Middle frontal gyrus (tissue), 1 donor: ENCODE results near the gene CHD6.
"Not testable (repeated sequence)": the region's sequence is repeated elsewhere in the genome, so short reads cannot be mapped to it uniquely, and the experiment has no call there.

ENCODE experiments used
- DNase-seq: peaks from one replicate; pipeline ENCODE4 v3.0.0-alpha.2; 2015; ENCODE audit warnings: low spot score; ENCODE audit errors: extremely low spot score

Gene CHD6

GRCh38 chr20:41540459-41540858, 77.7 kb downstream of the CHD6 start:
- DNase-seq = no peak

- no peak for DNase-seq
These were observed 79.2 kb downstream of the CHD6 start for GRCh38 chr20:41538810-41539596.

DNA sequence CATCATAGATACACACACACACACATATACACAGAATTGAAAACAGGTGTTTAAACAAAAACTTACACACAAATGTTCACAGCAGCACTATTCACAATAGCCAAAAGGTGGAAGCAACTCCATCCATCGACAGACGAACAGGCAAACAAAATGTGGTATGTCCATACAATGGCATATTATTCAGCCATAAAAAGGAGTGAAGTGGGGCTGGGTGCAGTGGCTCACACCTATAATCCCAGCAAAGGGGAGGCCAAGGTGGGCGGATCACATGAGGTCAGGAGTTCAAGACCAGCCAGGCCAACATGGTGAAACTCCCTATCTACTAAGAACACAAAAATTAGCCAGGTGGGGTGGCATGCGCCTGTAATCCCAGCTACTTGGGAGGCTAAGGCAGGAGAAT, 80.3 kb downstream of the CHD6 start:
- no peak for DNase-seq

DNA sequence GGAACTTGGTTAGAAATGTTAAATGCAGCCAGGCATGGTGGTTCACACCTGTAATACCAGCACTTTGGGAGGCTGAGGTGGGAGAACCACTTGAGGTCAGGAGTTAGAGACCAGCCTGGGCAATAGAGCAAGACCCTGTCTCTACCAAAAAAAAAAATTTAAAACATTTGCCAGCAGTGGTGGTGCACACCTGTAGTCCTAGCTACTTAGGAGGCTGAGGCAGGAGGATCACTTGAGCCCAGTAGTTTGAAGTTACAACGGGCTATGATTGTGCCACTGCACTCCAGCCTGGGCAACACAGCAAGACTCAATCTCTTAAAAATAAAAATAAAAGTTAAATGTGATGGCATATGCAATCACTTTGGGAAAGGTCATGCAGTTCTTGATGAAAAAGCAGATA, 82.6 kb downstream of the CHD6 start:
- not testable (repeated sequence) for DNase-seq

DNA sequence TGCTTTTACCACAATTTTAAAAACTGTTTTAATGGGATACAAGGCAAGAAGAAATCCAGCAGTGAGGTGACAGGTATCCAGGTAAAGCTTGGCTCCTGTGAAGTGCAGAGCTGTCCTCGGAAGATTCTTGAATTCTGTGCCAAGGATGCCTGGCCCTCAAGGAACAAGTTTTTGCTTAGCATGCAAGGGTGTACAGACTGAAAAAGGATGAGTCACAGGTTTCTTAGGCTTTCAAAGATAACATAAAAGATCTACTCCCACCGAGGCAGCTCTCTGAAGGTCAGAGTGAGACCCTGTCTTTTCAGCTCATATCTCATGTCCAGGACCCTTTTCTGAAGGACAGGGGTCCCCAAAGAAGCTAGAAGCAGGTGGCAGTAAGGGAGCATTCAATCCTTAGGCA, 83.3 kb downstream of the CHD6 start:
- no peak for DNase-seq

DNA sequence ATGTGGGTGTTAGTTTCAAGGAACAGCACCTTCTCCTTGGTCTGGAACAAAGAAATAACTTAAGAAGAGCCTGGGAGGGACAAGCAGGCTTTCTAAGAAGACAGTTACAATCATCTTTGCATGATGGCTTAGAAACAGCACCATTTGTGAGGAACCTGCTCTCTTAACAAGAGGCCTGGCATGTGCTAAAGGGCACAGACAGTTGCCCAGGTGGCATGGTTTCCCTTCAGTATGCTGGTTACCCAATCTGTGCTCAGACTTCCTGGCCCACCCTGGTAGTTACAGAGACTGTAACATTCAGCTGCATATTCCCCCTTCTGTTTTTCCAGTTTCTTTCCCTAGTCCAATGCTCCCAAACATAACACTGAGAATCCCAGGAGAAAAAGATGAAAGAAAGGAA, 84.0 kb downstream of the CHD6 start:
- no peak for DNase-seq

DNA sequence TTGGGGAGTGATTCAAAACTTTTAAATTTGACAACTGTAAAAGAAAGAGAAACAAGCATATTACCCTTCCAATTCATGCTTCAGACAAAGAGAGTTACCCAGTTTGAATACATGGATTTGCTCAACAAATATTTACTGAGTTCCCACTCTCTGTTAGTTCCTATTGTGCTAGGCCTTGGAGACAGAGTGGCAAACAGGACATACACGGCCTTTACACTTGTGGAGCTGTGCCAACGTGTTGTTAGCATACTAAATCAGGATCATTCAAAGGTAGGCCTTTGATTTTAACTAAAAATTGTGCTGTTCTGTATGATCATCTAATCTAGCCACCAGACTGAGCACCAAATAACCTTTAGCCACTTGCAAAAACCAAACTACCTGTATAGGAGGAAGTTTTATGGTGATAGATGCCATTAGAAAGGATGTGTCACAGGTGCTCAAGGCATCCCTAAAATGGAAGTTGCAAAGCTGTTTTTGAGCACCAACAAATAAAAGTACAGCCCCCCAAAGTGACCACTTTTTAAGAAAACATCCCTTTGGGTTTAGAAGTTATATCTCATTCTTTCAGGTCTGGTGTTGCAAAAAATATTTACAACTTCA, 84.5 kb downstream of the CHD6 start:
- DNase-seq = no peak

GRCh38 chr20:41532935-41533334, 85.2 kb downstream of the CHD6 start:
- DNase-seq = no peak

GRCh38 chr20:41531518-41532275, 86.5 kb downstream of the CHD6 start:
- no peak for DNase-seq

- no peak for DNase-seq
These were observed 87.3 kb downstream of the CHD6 start for GRCh38 chr20:41530923-41531322.

DNA sequence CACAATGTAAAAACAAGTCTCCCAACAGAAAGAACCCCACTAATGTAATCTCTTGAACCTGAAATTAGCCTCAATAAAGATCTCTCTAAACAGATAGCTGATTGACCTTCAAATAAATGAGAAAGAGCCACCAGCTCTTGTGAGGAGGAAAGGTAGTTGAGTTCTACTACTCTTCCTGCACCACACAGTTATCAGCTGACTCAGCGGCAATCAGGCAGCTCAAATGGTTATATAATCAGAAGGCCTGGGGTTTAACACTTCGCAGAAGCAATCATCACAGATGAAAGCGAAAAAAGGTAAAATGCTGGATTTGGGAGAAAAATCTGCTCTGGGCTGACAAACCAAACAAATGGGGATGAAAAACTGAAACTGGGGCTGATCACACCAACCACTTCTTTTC, 91.8 kb downstream of the CHD6 start:
- DNase-seq = no peak

DNA sequence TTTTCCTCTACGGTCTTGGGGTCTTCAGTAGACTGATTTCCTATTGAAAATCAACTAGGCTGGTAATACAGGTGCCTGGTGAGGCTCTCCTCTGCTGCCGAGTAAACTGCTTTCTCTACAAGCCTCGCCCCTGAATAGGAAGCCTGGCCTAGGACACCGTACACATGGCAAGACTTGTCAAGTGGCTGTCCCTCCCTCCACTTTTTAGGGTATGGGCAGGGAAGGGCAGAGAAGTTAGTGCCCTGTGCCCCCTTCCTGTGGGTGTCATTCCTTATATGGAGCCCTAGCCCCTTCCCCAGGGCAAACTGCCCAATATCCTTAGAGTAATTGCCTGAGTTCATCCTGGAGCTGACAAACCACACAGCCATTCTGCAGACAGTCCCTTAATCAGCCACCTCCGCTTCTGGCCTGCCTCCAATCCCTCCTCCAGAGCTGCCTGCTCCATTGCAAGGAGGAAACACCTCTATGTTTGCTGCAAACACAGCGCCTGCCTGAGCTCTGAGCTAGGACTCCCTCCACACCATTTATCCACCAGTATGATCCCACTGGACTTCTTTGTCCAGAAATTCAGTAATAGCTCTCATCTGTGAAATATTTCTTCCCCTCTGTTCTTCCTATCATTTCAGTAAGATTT, 93.1 kb downstream of the CHD6 start:
- DNase-seq = no peak

DNA sequence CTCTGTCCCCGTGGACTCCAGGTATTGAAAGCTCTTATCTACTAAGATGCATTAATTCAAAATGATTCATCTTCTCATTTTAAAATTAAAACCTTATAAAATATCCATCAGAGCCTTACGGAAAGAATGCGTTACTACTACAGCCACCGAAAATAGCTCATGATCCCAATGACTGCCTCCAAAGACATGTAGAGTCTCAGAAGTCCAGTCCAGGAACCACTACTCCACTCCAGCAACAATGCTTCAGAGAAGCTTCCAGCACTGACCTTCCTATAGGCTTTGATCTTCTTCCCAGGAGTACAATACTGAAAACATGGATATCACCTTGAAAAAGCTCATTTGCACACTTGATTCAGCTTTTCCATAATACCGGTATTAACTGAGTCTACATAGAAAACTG, 94.3 kb downstream of the CHD6 start:
- no peak for DNase-seq

- no peak for DNase-seq
These were observed 104.3 kb downstream of the CHD6 start for GRCh38 chr20:41513829-41514228.

DNA sequence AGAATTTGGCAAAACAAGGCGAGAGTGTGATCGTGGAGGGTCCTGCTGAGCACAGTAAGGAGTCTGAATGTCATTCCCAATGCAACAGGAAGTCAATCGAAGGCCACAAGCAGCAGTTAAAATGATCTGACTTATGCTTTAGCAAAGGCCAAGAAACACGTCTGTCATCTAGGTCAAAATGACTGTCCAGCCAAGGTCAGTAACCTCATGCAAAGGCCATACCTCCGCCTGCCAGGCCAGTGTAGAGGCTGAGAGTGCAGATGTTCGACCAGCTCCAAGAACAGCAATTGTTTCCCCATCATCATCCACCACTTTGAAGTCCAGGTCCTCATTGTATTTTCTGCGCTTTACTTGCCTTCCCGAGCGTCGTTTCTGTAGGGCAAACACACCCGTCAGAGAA, 105.6 kb downstream of the CHD6 start:
- no peak for DNase-seq

GRCh38 chr20:41510847-41511450, 107.2 kb downstream of the CHD6 start:
- no peak for DNase-seq

DNA sequence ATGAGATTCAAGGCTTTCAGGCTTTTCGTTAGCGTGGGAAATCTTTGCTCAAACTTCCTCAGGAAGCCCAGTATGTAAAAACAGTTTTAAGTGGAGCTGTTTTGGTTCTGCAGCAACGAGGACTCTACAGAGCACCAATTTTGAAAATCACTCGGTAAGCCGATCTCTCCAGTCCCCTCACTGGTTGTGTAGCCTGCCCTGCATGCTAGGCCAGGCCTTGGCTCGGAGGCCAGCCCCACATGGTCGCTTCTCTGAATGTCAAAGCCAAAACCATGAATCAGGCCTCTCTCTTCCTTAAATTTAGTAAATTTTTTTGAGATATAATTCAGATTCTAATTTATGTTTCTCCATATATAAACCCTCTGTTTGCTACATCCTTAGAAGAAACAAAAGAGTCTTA, 108.0 kb downstream of the CHD6 start:
- no peak for DNase-seq

GRCh38 chr20:41509316-41510200, 108.6 kb downstream of the CHD6 start:
- no peak for DNase-seq

DNA sequence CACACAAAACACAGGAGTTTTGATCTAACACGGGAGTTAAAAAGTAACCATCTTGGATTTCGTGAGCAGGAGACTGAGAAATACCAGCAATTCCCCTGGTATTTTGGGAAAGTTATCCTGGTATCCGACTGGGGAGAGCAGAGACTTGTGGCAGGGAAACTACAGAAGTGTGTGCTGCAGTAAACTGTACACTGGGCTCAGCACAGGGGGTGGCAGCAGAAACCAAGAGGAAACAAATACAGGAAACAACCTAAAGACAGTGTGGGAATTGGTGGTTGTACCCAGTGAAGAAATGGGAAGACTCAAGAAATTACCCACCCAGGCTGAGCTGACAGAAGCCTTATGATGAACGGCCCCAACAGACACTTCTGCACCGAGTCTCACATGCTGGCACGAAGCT, 109.8 kb downstream of the CHD6 start:
- DNase-seq = no peak

GRCh38 chr20:41507851-41508250, 110.3 kb downstream of the CHD6 start:
- DNase-seq = no peak

DNA sequence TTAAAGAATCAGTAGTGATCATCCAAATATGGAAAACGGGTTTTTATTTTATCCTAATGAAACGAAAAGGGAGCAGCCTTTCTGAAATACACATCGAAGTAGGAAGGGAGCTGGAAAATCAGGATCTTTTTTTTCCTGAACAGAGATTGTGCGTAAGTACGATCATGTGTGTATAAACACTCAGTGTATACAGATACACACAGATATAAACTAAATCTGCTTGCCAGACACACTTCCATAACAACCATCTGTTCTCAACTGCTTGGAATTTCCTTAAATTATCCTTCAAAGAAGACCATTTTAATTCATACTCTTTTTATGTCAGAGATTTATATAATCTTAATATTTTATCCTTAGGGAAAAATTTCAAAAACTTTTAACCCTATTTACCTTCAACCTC, 110.7 kb downstream of the CHD6 start:
- no peak for DNase-seq
